ENCODE data around the gene TRAPPC5.

DNA sequence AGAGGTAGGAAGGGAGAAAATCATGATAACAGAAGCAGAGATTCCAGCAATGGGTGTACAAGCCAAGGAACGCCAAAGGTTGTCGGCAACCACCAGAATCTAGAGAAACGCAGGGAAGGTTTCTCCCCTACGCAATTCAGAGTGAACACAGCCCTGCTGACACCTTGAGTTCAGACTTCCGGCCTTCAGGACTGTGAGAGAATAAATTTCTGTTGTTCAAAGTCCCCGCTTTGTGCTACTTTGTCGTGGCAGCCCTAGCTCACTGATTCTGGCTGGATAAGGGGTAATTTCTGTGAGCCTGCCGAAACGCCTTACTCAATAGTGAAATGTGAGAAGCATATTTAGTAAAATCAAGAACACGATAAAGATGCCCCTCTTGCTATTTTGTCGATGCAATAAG lies 56.6 kb downstream of the TRAPPC5 start:
- TF ChIP-seq PAX5 (IDR thresholded peaks at IDR 0.05; ENCODE audit: insufficient read depth, low read length, severe bottlenecking) (no peak), TAF1 (IDR thresholded peaks at IDR 0.05; ENCODE audit: low read depth, low read length) (no peak), POLR2A (IDR thresholded peaks at IDR 0.05; ENCODE audit: low read depth, low read length) (no peak), POLR2AphosphoS5 (IDR thresholded peaks at IDR 0.05; ENCODE audit: low read depth, low read length) (no peak), SPI1 (IDR thresholded peaks at IDR 0.05; ENCODE audit: low read depth, low read length) (no peak), POU2F2 (IDR thresholded peaks at IDR 0.05; ENCODE audit: low read depth, low read length) (no peak)

Measured in GM12891 (cell line).